Calu3 (cell line): ENCODE measurements around the gene UBD. TPM values are rescaled to one million over a fixed set of nuclear protein-coding genes. Genes with fewer than 3 reads are reported as not detected.

Experiments
- BruUV-seq: library from RNA; stranded (reverse); fragments of 400-500 nt; replicated peaks from 2 replicates; lab custom pipeline; 2021; lab: Mats Ljungman, UMichigan
- CTCF ChIA-PET: fragments of 300-600 bp; sonication (Branson Sonifier 250); formaldehyde crosslinking; loops from one replicate; lab custom pipeline; 2022; ENCODE audit warnings: antibody characterized with exemption; lab: Charles Lee
- DNase-seq: peaks from one replicate; pipeline ENCODE4 v3.0.0; 2022
- H3K27ac Mint-ChIP-seq: one replicate; pipeline ENCODE4 v1.8.0; 2022; ENCODE audit warnings: mixed read lengths; ENCODE audit not compliant: unreplicated experiment
- H3K27me3 Mint-ChIP-seq: one replicate; pipeline ENCODE4 v1.8.0; 2022; ENCODE audit warnings: mixed read lengths; ENCODE audit not compliant: unreplicated experiment
- H3K36me3 Mint-ChIP-seq: one replicate; pipeline ENCODE4 v1.8.0; 2022; ENCODE audit warnings: mild to moderate bottlenecking, moderate library complexity, mixed read lengths; ENCODE audit not compliant: insufficient read depth, unreplicated experiment
- H3K4me1 Mint-ChIP-seq: one replicate; pipeline ENCODE4 v1.8.0; 2022; ENCODE audit warnings: mild to moderate bottlenecking, low read depth, mixed read lengths; ENCODE audit not compliant: unreplicated experiment
- H3K4me3 Mint-ChIP-seq: one replicate; pipeline ENCODE4 v1.8.0; 2022; ENCODE audit warnings: mild to moderate bottlenecking, low read depth, moderate library complexity, mixed read lengths; ENCODE audit not compliant: unreplicated experiment
- H3K9me3 Mint-ChIP-seq: one replicate; pipeline ENCODE4 v1.8.0; 2022; ENCODE audit warnings: low read depth, mixed read lengths; ENCODE audit not compliant: unreplicated experiment
- CTCF ChIP-seq: fragments of 200-600 bp; IDR thresholded peaks from one replicate; pipeline ENCODE4 v1.8.0; 2022; ENCODE audit warnings: antibody characterized with exemption; ENCODE audit not compliant: unreplicated experiment
- intact Hi-C: fragments of 100-400 bp; cut with micrococcal nuclease; formaldehyde crosslinking; loops from one replicate; pipeline ENCODE4 v1.10.0; 2022; ENCODE audit not compliant: unreplicated experiment
- total RNA-seq: library from RNA; stranded (reverse); gene quantifications from 2 replicates; pipeline ENCODE4 v1.2.3, GENCODE V29; 2022

UBD gene
- total RNA-seq, 1 experiment from 2014 or later: 82.8 TPM

- CTCF ChIA-PET: no interaction called here
- BruUV-seq: no TSS peak
These were observed 29.6 kb downstream of the UBD start for GRCh38 chr6:29529956-29530355.

GRCh38 chr6:29528988-29529560, 30.5 kb downstream of the UBD start:
- Mint-ChIP-seq H3K36me3 (peaks cover 5% of the 10 kb centered on the region), H3K4me1 (peaks cover 23% of the 10 kb centered on the region), H3K9me3 (peaks cover 2% of the 10 kb centered on the region), H3K27me3 (no peaks in the 10 kb centered on the region), H3K27ac (no peak overlapping the region), H3K4me3 (no peak overlapping the region)
- no peak for DNase-seq
- no TSS peak for BruUV-seq
- CTCF ChIA-PET: no interaction called here
- no peak for TF ChIP-seq CTCF
- intact Hi-C loops: no loop called here

More at GRCh38 chr6:29529956-29530355, 29.6 kb downstream of the UBD start:
- no peak for TF ChIP-seq CTCF
- H3K27me3 Mint-ChIP-seq: no peaks in the 10 kb centered on the region
- peaks cover 14% of the 10 kb centered on the region for H3K4me1 Mint-ChIP-seq
- H3K36me3 Mint-ChIP-seq: peaks cover 5% of the 10 kb centered on the region
- intact Hi-C loops: no loop called here
- DNase-seq: no peak
- H3K4me3 Mint-ChIP-seq: no peak overlapping the region
- H3K9me3 Mint-ChIP-seq: peaks cover 2% of the 10 kb centered on the region
- no peak overlapping the region for H3K27ac Mint-ChIP-seq

- Mint-ChIP-seq H3K9me3 (peaks cover 2% of the 10 kb centered on the region), H3K36me3 (peaks cover 5% of the 10 kb centered on the region), H3K27me3 (no peaks in the 10 kb centered on the region), H3K4me3 (no peak overlapping the region), H3K4me1 (peaks cover 28% of the 10 kb centered on the region), H3K27ac (no peak overlapping the region)
- CTCF ChIA-PET: no interaction called here
- no peak for TF ChIP-seq CTCF
- intact Hi-C loops: no loop called here
- BruUV-seq: no TSS peak
- no peak for DNase-seq
These were observed 31.1 kb downstream of the UBD start for GRCh38 chr6:29528300-29528931.

- no peak for DNase-seq
- Mint-ChIP-seq H3K27me3 (no peaks in the 10 kb centered on the region), H3K27ac (no peak overlapping the region), H3K4me1 (peaks cover 36% of the 10 kb centered on the region), H3K4me3 (no peak overlapping the region), H3K9me3 (peaks cover 5% of the 10 kb centered on the region), H3K36me3 (peaks cover 9% of the 10 kb centered on the region)
- CTCF ChIA-PET: interaction anchor here (0.8 kb wide), 1 partner anchor 103 kb away, joined by 3 read pairs; no protein-coding TSS in a partner anchor
- BruUV-seq: no TSS peak
- intact Hi-C loops: no loop called here
- no peak for TF ChIP-seq CTCF
These were observed 32.0 kb downstream of the UBD start for GRCh38 chr6:29527564-29527963.
